ENCODE data around the gene NEK9. TPM values are rescaled to one million over a fixed set of nuclear protein-coding genes. Genes with fewer than 3 reads are reported as not detected.

NEK9 gene
- total and polyA plus RNA-seq, 4 donors: 13.4 to 46.0 (median 29.8) TPM

DNA sequence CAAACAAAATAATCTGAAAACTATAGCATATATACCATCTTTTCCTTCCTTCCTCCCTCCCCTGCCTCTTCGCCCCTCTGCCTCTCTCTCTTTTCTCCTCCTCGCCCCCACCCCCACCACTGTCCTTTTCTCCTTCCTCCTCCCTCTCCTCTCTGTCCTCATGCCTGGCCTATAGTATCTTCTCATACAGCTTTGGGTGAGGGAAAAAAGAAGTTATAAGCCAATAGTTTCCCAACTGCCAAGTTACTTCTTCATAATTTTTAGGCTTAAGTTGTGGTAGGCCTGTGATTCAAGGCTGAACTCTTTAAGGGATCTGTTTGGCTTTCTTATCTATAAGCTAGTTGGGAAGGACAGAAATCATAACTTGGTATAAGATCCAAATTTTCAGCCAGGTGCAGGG, 40.5 kb upstream of the NEK9 start:
- no peak for DNase-seq (ENCODE audit: low spot score)
- no peaks in the 10 kb centered on the region for H3K9me3 ChIP-seq (ENCODE audit: control insufficient read depth in 4 of 4, low read length in 3 of 4)
- peak overlapping the region in 1 of 2 donors; percentile 5 for H3K27ac ChIP-seq (ENCODE audit: low read depth in 1 of 2, low read length in 2 of 2)
- no peaks in the 10 kb centered on the region for H3K27me3 ChIP-seq (ENCODE audit: control insufficient read depth in 4 of 4, insufficient read depth in 4 of 4, low read length in 3 of 4)
- peaks cover 0 to 11% (median 6%) of the 10 kb centered on the region in 4 donors for H3K4me1 ChIP-seq (ENCODE audit: control insufficient read depth in 4 of 4, insufficient read depth in 4 of 4, low read length in 3 of 4)
- H3K9ac ChIP-seq (ENCODE audit: low read depth in 1 of 2, low read length in 2 of 2): no peak overlapping the region
- no peak overlapping the region for H3K4me3 ChIP-seq (ENCODE audit: low read depth in 1 of 3, low read length in 3 of 3)
- WGBS: 90% methylated on average over 2 of the region's 2 CpGs
- no peaks in the 10 kb centered on the region for H3K36me3 ChIP-seq (ENCODE audit: control insufficient read depth in 4 of 4, insufficient read depth in 3 of 4, low read depth in 1 of 4, low read length in 3 of 4)
- TF ChIP-seq RXRA (IDR thresholded peaks at IDR 0.05) (no peak), RAD21 (IDR thresholded peaks at IDR 0.05) (no peak), TAF1 (conservative IDR thresholded peaks at IDR 0.05) (no peak), FOXA2 (IDR thresholded peaks at IDR 0.05) (no peak), SP1 (IDR thresholded peaks at IDR 0.05) (no peak), YY1 (IDR thresholded peaks at IDR 0.05) (no peak), NR2F2 (IDR thresholded peaks at IDR 0.05) (no peak)
- TF ChIP-seq, protein P1, sequence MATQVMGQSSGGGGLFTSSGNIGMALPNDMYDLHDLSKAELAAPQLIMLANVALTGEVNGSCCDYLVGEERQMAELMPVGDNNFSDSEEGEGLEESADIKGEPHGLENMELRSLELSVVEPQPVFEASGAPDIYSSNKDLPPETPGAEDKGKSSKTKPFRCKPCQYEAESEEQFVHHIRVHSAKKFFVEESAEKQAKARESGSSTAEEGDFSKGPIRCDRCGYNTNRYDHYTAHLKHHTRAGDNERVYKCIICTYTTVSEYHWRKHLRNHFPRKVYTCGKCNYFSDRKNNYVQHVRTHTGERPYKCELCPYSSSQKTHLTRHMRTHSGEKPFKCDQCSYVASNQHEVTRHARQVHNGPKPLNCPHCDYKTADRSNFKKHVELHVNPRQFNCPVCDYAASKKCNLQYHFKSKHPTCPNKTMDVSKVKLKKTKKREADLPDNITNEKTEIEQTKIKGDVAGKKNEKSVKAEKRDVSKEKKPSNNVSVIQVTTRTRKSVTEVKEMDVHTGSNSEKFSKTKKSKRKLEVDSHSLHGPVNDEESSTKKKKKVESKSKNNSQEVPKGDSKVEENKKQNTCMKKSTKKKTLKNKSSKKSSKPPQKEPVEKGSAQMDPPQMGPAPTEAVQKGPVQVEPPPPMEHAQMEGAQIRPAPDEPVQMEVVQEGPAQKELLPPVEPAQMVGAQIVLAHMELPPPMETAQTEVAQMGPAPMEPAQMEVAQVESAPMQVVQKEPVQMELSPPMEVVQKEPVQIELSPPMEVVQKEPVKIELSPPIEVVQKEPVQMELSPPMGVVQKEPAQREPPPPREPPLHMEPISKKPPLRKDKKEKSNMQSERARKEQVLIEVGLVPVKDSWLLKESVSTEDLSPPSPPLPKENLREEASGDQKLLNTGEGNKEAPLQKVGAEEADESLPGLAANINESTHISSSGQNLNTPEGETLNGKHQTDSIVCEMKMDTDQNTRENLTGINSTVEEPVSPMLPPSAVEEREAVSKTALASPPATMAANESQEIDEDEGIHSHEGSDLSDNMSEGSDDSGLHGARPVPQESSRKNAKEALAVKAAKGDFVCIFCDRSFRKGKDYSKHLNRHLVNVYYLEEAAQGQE (IDR thresholded peaks at IDR 0.05): no peak
- TF ChIP-seq, protein P2, sequence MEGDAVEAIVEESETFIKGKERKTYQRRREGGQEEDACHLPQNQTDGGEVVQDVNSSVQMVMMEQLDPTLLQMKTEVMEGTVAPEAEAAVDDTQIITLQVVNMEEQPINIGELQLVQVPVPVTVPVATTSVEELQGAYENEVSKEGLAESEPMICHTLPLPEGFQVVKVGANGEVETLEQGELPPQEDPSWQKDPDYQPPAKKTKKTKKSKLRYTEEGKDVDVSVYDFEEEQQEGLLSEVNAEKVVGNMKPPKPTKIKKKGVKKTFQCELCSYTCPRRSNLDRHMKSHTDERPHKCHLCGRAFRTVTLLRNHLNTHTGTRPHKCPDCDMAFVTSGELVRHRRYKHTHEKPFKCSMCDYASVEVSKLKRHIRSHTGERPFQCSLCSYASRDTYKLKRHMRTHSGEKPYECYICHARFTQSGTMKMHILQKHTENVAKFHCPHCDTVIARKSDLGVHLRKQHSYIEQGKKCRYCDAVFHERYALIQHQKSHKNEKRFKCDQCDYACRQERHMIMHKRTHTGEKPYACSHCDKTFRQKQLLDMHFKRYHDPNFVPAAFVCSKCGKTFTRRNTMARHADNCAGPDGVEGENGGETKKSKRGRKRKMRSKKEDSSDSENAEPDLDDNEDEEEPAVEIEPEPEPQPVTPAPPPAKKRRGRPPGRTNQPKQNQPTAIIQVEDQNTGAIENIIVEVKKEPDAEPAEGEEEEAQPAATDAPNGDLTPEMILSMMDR (IDR thresholded peaks at IDR 0.05; ENCODE audit: low read depth, low read length, missing input control): no peak
- TF ChIP-seq, protein P3, sequence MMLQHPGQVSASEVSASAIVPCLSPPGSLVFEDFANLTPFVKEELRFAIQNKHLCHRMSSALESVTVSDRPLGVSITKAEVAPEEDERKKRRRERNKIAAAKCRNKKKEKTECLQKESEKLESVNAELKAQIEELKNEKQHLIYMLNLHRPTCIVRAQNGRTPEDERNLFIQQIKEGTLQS (IDR thresholded peaks at IDR 0.05): no peak

DNA sequence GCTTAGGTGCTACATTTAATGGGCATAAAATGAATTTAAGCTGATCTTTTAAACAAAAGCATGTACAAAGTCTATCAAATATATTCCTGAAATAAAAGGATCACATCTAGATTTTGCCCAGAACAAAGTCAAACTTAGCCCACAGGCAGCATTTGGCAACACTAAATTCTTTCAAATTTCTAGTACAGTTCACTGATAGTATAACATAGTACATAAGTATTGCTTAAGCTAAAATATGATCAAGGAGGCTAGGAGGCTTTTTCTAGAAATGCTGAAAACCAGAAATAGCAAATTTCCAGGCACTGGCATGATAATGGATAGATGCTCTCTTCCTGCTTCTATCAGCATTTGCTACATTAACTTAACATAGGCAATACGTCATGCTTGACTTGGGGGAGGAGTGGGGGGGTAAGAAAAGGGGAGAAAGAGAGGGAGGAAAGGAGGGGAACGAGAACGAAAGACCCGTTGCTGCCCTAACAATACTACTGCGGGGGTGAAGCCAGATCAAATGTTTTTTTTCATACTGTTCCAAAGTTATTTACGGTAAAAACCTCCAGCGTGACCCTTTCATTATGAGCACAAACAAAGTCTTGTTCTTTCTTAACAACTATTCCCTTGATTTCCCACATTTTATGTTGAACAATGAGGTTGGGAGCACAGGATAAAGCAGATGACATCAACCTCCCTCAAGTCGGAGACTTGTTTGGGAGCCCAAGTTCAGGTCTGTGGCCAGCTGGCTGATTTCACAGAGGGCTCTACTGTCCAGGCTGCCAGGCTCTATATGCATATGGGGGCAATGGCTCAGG, 38.9 kb upstream of the NEK9 start:
- Histone ChIP-seq H3K4me1 (ENCODE audit: control insufficient read depth in 4 of 4, insufficient read depth in 4 of 4, low read length in 3 of 4) (peaks cover 2 to 14% (median 5%) of the 10 kb centered on the region in 4 donors), H3K9me3 (ENCODE audit: control insufficient read depth in 4 of 4, low read length in 3 of 4) (no peaks in the 10 kb centered on the region), H3K4me3 (ENCODE audit: low read depth in 1 of 3, low read length in 3 of 3) (no peak overlapping the region), H3K9ac (ENCODE audit: low read depth in 1 of 2, low read length in 2 of 2) (no peak overlapping the region), H3K27me3 (ENCODE audit: control insufficient read depth in 4 of 4, insufficient read depth in 4 of 4, low read length in 3 of 4) (no peaks in the 10 kb centered on the region), H3K27ac (ENCODE audit: low read depth in 1 of 2, low read length in 2 of 2) (no peak overlapping the region), H3K36me3 (ENCODE audit: control insufficient read depth in 4 of 4, insufficient read depth in 3 of 4, low read depth in 1 of 4, low read length in 3 of 4) (no peaks in the 10 kb centered on the region)
- DNase-seq (ENCODE audit: low spot score): no peak
- 65% methylated on average over 8 of the region's 8 CpGs for WGBS
- TF ChIP-seq RAD21 (IDR thresholded peaks at IDR 0.05): no peak
- TF ChIP-seq HNF4G (IDR thresholded peaks at IDR 0.05): no peak
- TF ChIP-seq EGR1 (IDR thresholded peaks at IDR 0.05; ENCODE audit: low read depth in 2 of 2): no peak
- no peak for TF ChIP-seq JUND (IDR thresholded peaks at IDR 0.05)
- TF ChIP-seq, protein P4, sequence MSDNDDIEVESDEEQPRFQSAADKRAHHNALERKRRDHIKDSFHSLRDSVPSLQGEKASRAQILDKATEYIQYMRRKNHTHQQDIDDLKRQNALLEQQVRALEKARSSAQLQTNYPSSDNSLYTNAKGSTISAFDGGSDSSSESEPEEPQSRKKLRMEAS (IDR thresholded peaks at IDR 0.05): no peak
- TF ChIP-seq SP1 (IDR thresholded peaks at IDR 0.05): no peak
- no peak for TF ChIP-seq NR2F2 (IDR thresholded peaks at IDR 0.05)
- no peak for TF ChIP-seq HNF4A (conservative IDR thresholded peaks at IDR 0.05)
- no peak for TF ChIP-seq TAF1 (conservative IDR thresholded peaks at IDR 0.05)
- no peak for TF ChIP-seq RXRA (IDR thresholded peaks at IDR 0.05)
- TF ChIP-seq YY1 (IDR thresholded peaks at IDR 0.05): no peak
- TF ChIP-seq, protein P5, sequence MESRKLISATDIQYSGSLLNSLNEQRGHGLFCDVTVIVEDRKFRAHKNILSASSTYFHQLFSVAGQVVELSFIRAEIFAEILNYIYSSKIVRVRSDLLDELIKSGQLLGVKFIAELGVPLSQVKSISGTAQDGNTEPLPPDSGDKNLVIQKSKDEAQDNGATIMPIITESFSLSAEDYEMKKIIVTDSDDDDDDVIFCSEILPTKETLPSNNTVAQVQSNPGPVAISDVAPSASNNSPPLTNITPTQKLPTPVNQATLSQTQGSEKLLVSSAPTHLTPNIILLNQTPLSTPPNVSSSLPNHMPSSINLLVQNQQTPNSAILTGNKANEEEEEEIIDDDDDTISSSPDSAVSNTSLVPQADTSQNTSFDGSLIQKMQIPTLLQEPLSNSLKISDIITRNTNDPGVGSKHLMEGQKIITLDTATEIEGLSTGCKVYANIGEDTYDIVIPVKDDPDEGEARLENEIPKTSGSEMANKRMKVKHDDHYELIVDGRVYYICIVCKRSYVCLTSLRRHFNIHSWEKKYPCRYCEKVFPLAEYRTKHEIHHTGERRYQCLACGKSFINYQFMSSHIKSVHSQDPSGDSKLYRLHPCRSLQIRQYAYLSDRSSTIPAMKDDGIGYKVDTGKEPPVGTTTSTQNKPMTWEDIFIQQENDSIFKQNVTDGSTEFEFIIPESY (IDR thresholded peaks at IDR 0.05): no peak
- TF ChIP-seq, protein P1 (IDR thresholded peaks at IDR 0.05): no peak
- TF ChIP-seq, protein P3 (IDR thresholded peaks at IDR 0.05): no peak
